HG03045 (cell line): Measurements from ENCODE around the gene HPS4.
"Not testable (repeated sequence)": the region's sequence is repeated elsewhere in the genome, so short reads cannot be mapped to it uniquely, and the experiment has no call there.

Experiments used
- ATAC-seq: cut with Tn5 transposase; IDR thresholded peaks from one replicate; pipeline ENCODE4 v1.9.1; 2021; ENCODE audit warnings: mild to moderate bottlenecking, moderate library complexity; ENCODE audit not compliant: unreplicated experiment

Gene HPS4

GRCh38 chr22:26416670-26417276, 66.8 kb downstream of the HPS4 start:
- no peak for ATAC-seq

DNA sequence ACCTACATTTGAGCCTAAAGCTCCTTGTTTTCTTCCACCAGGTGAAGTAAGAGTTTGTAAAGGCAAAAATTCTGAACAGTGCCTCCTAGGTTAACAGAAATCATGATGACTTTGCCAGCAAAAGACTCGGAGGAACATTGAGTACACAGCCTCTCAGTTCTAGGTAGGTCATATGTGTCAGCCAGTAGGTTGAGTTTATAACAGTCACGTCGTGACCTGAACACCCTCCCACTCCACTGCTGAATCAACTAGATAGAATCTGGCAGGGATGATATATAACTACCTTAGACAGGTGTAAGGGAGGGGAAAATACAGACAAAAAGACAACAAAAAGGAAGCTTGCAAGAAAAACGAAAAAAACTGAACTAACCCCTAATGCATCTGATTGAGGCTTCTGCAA, 67.3 kb downstream of the HPS4 start:
- no peak for ATAC-seq

GRCh38 chr22:26414347-26414746, 69.2 kb downstream of the HPS4 start:
- ATAC-seq, result no peak

DNA sequence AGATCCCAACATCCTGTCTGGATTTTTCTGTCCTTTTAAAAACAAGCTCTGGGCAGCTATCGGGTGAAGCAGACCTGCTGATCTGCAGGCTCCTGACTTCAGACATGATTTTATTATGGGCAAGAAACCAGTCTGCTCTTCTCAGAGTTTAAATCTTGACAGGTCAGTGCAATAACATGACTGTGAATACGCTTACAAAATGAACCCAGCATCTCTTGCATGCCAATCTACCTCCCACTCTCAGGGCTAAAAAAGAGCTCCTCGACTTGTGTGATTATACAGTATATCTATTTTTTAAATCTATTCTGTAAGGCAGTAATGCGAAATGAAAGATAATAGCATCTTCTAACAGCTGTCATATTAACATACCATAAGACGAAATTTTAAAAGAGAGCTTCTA, 73.2 kb downstream of the HPS4 start:
- no peak for ATAC-seq

DNA sequence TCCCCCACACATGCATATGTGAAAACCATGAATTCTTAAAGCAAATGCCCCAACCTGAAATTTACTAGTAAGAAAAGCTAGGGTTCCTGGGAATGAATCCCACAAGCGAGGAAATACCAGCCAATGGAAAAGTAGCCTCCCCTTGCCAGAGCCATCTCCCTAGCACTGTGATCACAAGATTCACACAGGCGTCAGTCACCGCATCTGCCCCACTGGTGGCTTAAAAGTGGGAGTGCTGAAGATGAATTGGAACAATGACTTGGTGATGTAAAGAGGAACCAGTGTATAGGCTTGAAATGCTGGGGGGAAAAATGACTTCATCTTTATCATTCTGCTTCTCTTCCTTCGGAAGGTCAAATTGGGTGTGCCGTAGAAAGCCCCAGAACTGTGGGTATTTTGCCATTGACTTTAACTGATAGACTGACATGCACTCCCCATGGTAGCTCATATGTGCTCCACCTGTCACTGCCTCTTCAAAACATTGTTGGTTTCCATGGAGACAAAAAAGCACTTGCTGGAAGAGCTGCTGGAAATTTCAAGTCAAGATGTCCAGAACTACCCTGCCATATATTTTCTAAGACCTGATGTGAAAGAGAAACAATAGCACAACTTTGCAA, 73.8 kb downstream of the HPS4 start:
- ATAC-seq, result no peak

- not testable (repeated sequence) for ATAC-seq
Observed at GRCh38 chr22:26408562-26409220, 74.9 kb downstream of the HPS4 start.

GRCh38 chr22:26406118-26406517, 77.5 kb downstream of the HPS4 start:
- no peak for ATAC-seq

- no peak for ATAC-seq
Observed at GRCh38 chr22:26404851-26405421, 78.6 kb downstream of the HPS4 start.

- ATAC-seq, result no peak
Observed at GRCh38 chr22:26401726-26402125, 81.9 kb downstream of the HPS4 start.
